Keratinocyte (primary cell): Measurements from ENCODE around the gene SERGEF. TPM values are rescaled to one million over a fixed set of nuclear protein-coding genes. Genes with fewer than 3 reads are reported as not detected.

Source experiments
- DNase-seq: peaks from one replicate; pipeline ENCODE4 v3.0.0-alpha.2; 2011; ENCODE audit warnings: low read depth, missing footprints, low spot score
- FAIRE-seq: peaks from 2 replicates; lab custom pipeline; 2011; peaks lifted over from hg19 to GRCh38; lab: Jason Lieb, UNC
- H2AFZ ChIP-seq: 2 replicates; pipeline ENCODE4 v1.6.0; 2012; ENCODE audit warnings: low read length, control low read depth, inconsistent platforms; ENCODE audit not compliant: control insufficient read depth
- H3K27ac ChIP-seq: 2 replicates; pipeline ENCODE4 v1.5.1; 2011; ENCODE audit warnings: low read length; ENCODE audit not compliant: control insufficient read depth, insufficient read depth
- H3K27me3 ChIP-seq: 3 replicates; pipeline ENCODE4 v1.6.0; 2011; ENCODE audit warnings: low read length; ENCODE audit not compliant: control insufficient read depth, insufficient read depth; ENCODE audit errors: extremely low read depth
- H3K36me3 ChIP-seq, 2 experiments: 2 replicates in 1 of 2; 3 replicates in 1 of 2; pipeline ENCODE4 v1.5.1; 2011; ENCODE audit warnings: low read length in 2 of 2, mild to moderate bottlenecking in 1 of 2; ENCODE audit not compliant: control insufficient read depth in 2 of 2, insufficient read depth in 2 of 2; ENCODE audit errors: extremely low read depth in 1 of 2
- H3K4me1 ChIP-seq: 3 replicates; pipeline ENCODE4 v1.5.1; 2011; ENCODE audit warnings: low read length; ENCODE audit not compliant: control insufficient read depth, insufficient read depth; ENCODE audit errors: extremely low read depth
- H3K4me2 ChIP-seq: 3 replicates; pipeline ENCODE4 v1.6.0; 2011; ENCODE audit warnings: low read depth, low read length; ENCODE audit not compliant: control insufficient read depth, insufficient read depth; ENCODE audit errors: extremely low read depth
- H3K4me3 ChIP-seq, 3 experiments: fragments of 200-600 bp in 1 of 3; sonication (generic) in 1 of 3; 2 replicates in 2 of 3; 3 replicates in 1 of 3; pipeline ENCODE4 v1.5.1; 2011 to 2016; ENCODE audit warnings: low read length in 3 of 3, mild to moderate bottlenecking in 3 of 3, control low read depth in 2 of 3, inconsistent platforms in 1 of 3, low read depth in 1 of 3, mixed read lengths in 1 of 3, mixed run types in 1 of 3, moderate library complexity in 1 of 3; ENCODE audit not compliant: control insufficient read depth in 2 of 3, insufficient read depth in 2 of 3; ENCODE audit errors: extremely low read depth in 1 of 3
- H3K79me2 ChIP-seq: 2 replicates; pipeline ENCODE4 v1.6.0; 2012; ENCODE audit warnings: low read length; ENCODE audit not compliant: control insufficient read depth, insufficient read depth
- H3K9ac ChIP-seq: 3 replicates; pipeline ENCODE4 v1.6.0; 2011; ENCODE audit warnings: low read length; ENCODE audit not compliant: control insufficient read depth, insufficient read depth; ENCODE audit errors: extremely low read depth
- H3K9me1 ChIP-seq: 3 replicates; pipeline ENCODE4 v1.6.0; 2011; ENCODE audit warnings: low read length; ENCODE audit not compliant: control insufficient read depth, insufficient read depth; ENCODE audit errors: extremely low read depth
- H3K9me3 ChIP-seq: 2 replicates; pipeline ENCODE4 v1.5.1; 2012; ENCODE audit warnings: low read depth, low read length; ENCODE audit not compliant: control insufficient read depth
- H4K20me1 ChIP-seq: 3 replicates; pipeline ENCODE4 v1.6.0; 2011; ENCODE audit warnings: low read length; ENCODE audit not compliant: control insufficient read depth, insufficient read depth; ENCODE audit errors: extremely low read depth
- CTCF ChIP-seq, 3 experiments: IDR thresholded peaks in 1 of 3; conservative IDR thresholded peaks in 1 of 3; optimal IDR thresholded peaks in 1 of 3; 2 replicates in 2 of 3; 3 replicates in 1 of 3; pipeline versions ENCODE3 to v1.5.1; 2011; ENCODE audit warnings: low read length in 3 of 3, mild to moderate bottlenecking in 3 of 3, moderate library complexity in 2 of 3, control low read depth in 1 of 3, inconsistent platforms in 1 of 3; ENCODE audit not compliant: insufficient read depth in 2 of 3; ENCODE audit errors: extremely low read depth in 1 of 3
- EZH2 ChIP-seq: IDR thresholded peaks from one replicate; pipeline ENCODE4 v1.6.1; 2012; ENCODE audit warnings: inconsistent platforms, mild to moderate bottlenecking, low read length, moderate library complexity
- dilution Hi-C: fragments of 300-500 bp; cut with MboI; formaldehyde crosslinking; loops from one replicate; pipeline ENCODE4 v1.7.0; 2020; ENCODE audit warnings: low sequenced_read_pairs; ENCODE audit not compliant: extremely low pct_ligation_motif_present
- polyA plus RNA-seq, 5 experiments: library from polyadenylated mRNA; depleted of rRNA in 3 of 5; stranded (reverse) in 3 of 5; stranded (forward) in 1 of 5; unstranded in 1 of 5; fragments of >200 nt; gene quantifications; 1 replicate in 1 of 5; 2 replicates in 3 of 5; 3 replicates in 1 of 5; pipeline versions ENCODE4 v1.2.1 to v1.2.3, GENCODE V29; 2011 to 2012; ENCODE audit warnings: missing spikeins in 2 of 5, low read depth in 1 of 5, low replicate concordance in 1 of 5

The SERGEF gene
- polyA plus RNA-seq, 1 donor (not counting 4 experiments of a cell fraction or from before 2014, with no cell fraction given), result 15.6 TPM

- dilution Hi-C loops, result no loop called here
- H3K27ac ChIP-seq, result no peak overlapping the region
- DNase-seq, result no peak
- H4K20me1 ChIP-seq, result no peaks in the 10 kb centered on the region
- TF ChIP-seq CTCF (optimal IDR thresholded peaks at IDR 0.05 in 1 of 3, IDR thresholded peaks at IDR 0.05 in 1 of 3, conservative IDR thresholded peaks at IDR 0.05 in 1 of 3; ENCODE audit: extremely low read depth in 1 of 3, insufficient read depth in 2 of 3, low read length in 3 of 3), result peak; percentile 28 to 53 (median 41)
- no peak for TF ChIP-seq EZH2
- FAIRE-seq, result no peak
- H3K9me1 ChIP-seq, result no peaks in the 10 kb centered on the region
- H3K9ac ChIP-seq, result no peak overlapping the region
- H3K4me1 ChIP-seq, result no peaks in the 10 kb centered on the region
- H3K4me2 ChIP-seq, result no peak overlapping the region
- no peaks in the 10 kb centered on the region for H3K36me3 ChIP-seq
- no peaks in the 10 kb centered on the region for H3K79me2 ChIP-seq
- no peaks in the 10 kb centered on the region for H3K9me3 ChIP-seq
- H2AFZ ChIP-seq, result no peak overlapping the region
- no peaks in the 10 kb centered on the region for H3K27me3 ChIP-seq
- no peak overlapping the region for H3K4me3 ChIP-seq
These were observed 185.8 kb downstream of the SERGEF start for GRCh38 chr11:17827006-17827405.

- no peak for FAIRE-seq
- no peak for DNase-seq
- H2AFZ ChIP-seq, result no peak overlapping the region
- no peaks in the 10 kb centered on the region for H3K9me3 ChIP-seq
- no peaks in the 10 kb centered on the region for H3K79me2 ChIP-seq
- H4K20me1 ChIP-seq, result no peaks in the 10 kb centered on the region
- no peak overlapping the region for H3K27ac ChIP-seq
- H3K36me3 ChIP-seq, result no peaks in the 10 kb centered on the region
- no peak overlapping the region for H3K9ac ChIP-seq
- no peaks in the 10 kb centered on the region for H3K27me3 ChIP-seq
- no peak for TF ChIP-seq EZH2
- no peak for TF ChIP-seq CTCF (optimal IDR thresholded peaks at IDR 0.05 in 1 of 3, IDR thresholded peaks at IDR 0.05 in 1 of 3, conservative IDR thresholded peaks at IDR 0.05 in 1 of 3; ENCODE audit: extremely low read depth in 1 of 3, insufficient read depth in 2 of 3, low read length in 3 of 3)
- H3K4me2 ChIP-seq, result no peak overlapping the region
- no peaks in the 10 kb centered on the region for H3K9me1 ChIP-seq
- no peaks in the 10 kb centered on the region for H3K4me1 ChIP-seq
- H3K4me3 ChIP-seq, result no peak overlapping the region
- dilution Hi-C loops, result no loop called here
These were observed 190.5 kb downstream of the SERGEF start for GRCh38 chr11:17822401-17822781.
